GM19452 (cell line): ENCODE results near the gene DNMT1.
"Not testable (repeated sequence)": the region's sequence is repeated elsewhere in the genome, so short reads cannot be mapped to it uniquely, and the experiment has no call there.

Experiments
- ATAC-seq: cut with Tn5 transposase; IDR thresholded peaks from one replicate; pipeline ENCODE4 v1.9.1; 2021; ENCODE audit not compliant: unreplicated experiment

DNMT1 gene

GRCh38 chr19:10222201-10222890, 27.6 kb upstream of the DNMT1 start:
- no peak for ATAC-seq

- ATAC-seq, result no peak
Measured at GRCh38 chr19:10220695-10221094, 25.9 kb upstream of the DNMT1 start.

- no peak for ATAC-seq
Measured at GRCh38 chr19:10219678-10220077, 24.9 kb upstream of the DNMT1 start.

- ATAC-seq, result no peak
Measured at GRCh38 chr19:10217085-10217484, 22.3 kb upstream of the DNMT1 start.

- ATAC-seq, result no peak
Measured at GRCh38 chr19:10214784-10215183, 20.0 kb upstream of the DNMT1 start.

GRCh38 chr19:10211691-10212090, 16.9 kb upstream of the DNMT1 start:
- ATAC-seq, result no peak

- ATAC-seq, result no peak
Measured at GRCh38 chr19:10211061-10211460, 16.3 kb upstream of the DNMT1 start.

GRCh38 chr19:10209315-10209714, 14.6 kb upstream of the DNMT1 start:
- ATAC-seq, result no peak

GRCh38 chr19:10207026-10207425, 12.3 kb upstream of the DNMT1 start:
- ATAC-seq, result no peak

- ATAC-seq, result no peak
Measured at GRCh38 chr19:10206226-10206885, 11.6 kb upstream of the DNMT1 start.

- no peak for ATAC-seq
Measured at GRCh38 chr19:10205636-10206035, 10.9 kb upstream of the DNMT1 start.

- no peak for ATAC-seq
Measured at GRCh38 chr19:10203686-10204085, 8.9 kb upstream of the DNMT1 start.

GRCh38 chr19:10201176-10201575, 6.4 kb upstream of the DNMT1 start:
- no peak for ATAC-seq

- not testable (repeated sequence) for ATAC-seq
Measured at GRCh38 chr19:10200101-10200500, 5.3 kb upstream of the DNMT1 start.

GRCh38 chr19:10198889-10199644, 4.3 kb upstream of the DNMT1 start:
- not testable (repeated sequence) for ATAC-seq

GRCh38 chr19:10195199-10195519, 406 bp upstream of the DNMT1 start:
- ATAC-seq, result peak; percentile 20

- peak; percentile 10 for ATAC-seq
Measured at GRCh38 chr19:10193790-10194499, 808 bp downstream of the DNMT1 start.

GRCh38 chr19:10192922-10193321, 1.8 kb downstream of the DNMT1 start:
- ATAC-seq, result no peak

- ATAC-seq, result no peak
Measured at GRCh38 chr19:10191347-10191746, 3.4 kb downstream of the DNMT1 start.

GRCh38 chr19:10190026-10190425, 4.7 kb downstream of the DNMT1 start:
- ATAC-seq, result no peak

GRCh38 chr19:10189616-10190015, 5.1 kb downstream of the DNMT1 start:
- no peak for ATAC-seq

- ATAC-seq, result no peak
Measured at GRCh38 chr19:10187315-10187714, 7.4 kb downstream of the DNMT1 start.
